Tibial nerve (tissue), 4 donors: ENCODE results near the gene TTLL1.
"Not testable (repeated sequence)": the region's sequence is repeated elsewhere in the genome, so short reads cannot be mapped to it uniquely, and the experiment has no call there.

Source experiments
- EP300 ChIP-seq, 2 donors: sonication (generic); formaldehyde crosslinking; IDR thresholded peaks; one replicate each; pipeline ENCODE4 v1.6.1; 2017; ENCODE audit warnings: antibody characterized with exemption in 2 of 2, mild to moderate bottlenecking in 1 of 2
- POLR2A ChIP-seq, 2 donors: fragments of 450-650 bp; IDR thresholded peaks; one replicate each; pipeline ENCODE4 v1.6.1; 2017; ENCODE audit warnings: antibody characterized with exemption in 2 of 2, mild to moderate bottlenecking in 2 of 2, moderate library complexity in 2 of 2
- TF ChIP-seq, protein P1 (sequence below), 5 experiments: fragments of 200-600 bp in 3 of 5; fragments of 450-650 bp in 2 of 5; sonication (generic) in 3 of 5; IDR thresholded peaks; one replicate each; pipeline ENCODE4 v1.5.1; 2016 to 2019; ENCODE audit warnings: antibody characterized with exemption in 5 of 5, mild to moderate bottlenecking in 3 of 5, moderate library complexity in 2 of 5

DNA sequence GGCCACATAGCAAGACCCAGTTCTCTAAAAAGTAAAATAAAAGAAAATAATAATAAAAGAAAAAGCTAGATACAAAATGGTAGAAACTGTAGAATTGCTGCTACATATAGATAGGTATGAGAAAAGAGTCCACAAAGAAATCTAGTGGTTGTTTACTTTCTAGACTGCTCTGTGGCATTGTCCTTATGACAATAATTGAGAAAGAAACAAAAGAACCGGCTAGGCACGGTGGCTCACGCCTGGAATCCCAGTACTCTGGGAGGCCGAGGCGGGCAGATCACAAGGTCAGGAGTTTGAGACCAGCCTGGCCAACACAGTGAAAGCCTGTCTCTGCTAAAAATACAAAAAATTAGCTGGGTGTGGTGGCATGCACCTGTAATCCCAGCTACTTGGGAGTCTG lies 73.0 kb downstream of the TTLL1 start:
- TF ChIP-seq, protein P1, sequence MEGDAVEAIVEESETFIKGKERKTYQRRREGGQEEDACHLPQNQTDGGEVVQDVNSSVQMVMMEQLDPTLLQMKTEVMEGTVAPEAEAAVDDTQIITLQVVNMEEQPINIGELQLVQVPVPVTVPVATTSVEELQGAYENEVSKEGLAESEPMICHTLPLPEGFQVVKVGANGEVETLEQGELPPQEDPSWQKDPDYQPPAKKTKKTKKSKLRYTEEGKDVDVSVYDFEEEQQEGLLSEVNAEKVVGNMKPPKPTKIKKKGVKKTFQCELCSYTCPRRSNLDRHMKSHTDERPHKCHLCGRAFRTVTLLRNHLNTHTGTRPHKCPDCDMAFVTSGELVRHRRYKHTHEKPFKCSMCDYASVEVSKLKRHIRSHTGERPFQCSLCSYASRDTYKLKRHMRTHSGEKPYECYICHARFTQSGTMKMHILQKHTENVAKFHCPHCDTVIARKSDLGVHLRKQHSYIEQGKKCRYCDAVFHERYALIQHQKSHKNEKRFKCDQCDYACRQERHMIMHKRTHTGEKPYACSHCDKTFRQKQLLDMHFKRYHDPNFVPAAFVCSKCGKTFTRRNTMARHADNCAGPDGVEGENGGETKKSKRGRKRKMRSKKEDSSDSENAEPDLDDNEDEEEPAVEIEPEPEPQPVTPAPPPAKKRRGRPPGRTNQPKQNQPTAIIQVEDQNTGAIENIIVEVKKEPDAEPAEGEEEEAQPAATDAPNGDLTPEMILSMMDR (IDR thresholded peaks at IDR 0.05) = not testable (repeated sequence)
- TF ChIP-seq EP300, POLR2A (IDR thresholded peaks at IDR 0.05): not testable (repeated sequence)
